ENCODE measurements around the gene LAMTOR3.

- TF ChIP-seq CTCF (IDR thresholded peaks at IDR 0.05): no peak
- TF ChIP-seq POLR2A (IDR thresholded peaks at IDR 0.05): no peak
Measured at GRCh38 chr4:99852199-99852749, 42.0 kb downstream of the LAMTOR3 start.
